Retinal pigment epithelial cell (primary cell): ENCODE data around the gene RAB17.
"Not testable (repeated sequence)": the region's sequence is repeated elsewhere in the genome, so short reads cannot be mapped to it uniquely, and the experiment has no call there.

ENCODE experiments used
- DNase-seq: peaks from one replicate; pipeline ENCODE4 v3.0.0-alpha.2; 2010; ENCODE audit warnings: low read depth
- H3K4me3 ChIP-seq: 2 replicates; pipeline ENCODE4 v1.5.1; 2011; ENCODE audit warnings: mild to moderate bottlenecking, low read length, control low read depth, moderate library complexity
- CTCF ChIP-seq: conservative IDR thresholded peaks from 2 replicates; pipeline ENCODE4 v1.5.1; 2011; ENCODE audit warnings: low read depth, low read length, control low read depth, inconsistent platforms

RAB17 gene

GRCh38 chr2:237597196-237598145, 6.9 kb upstream of the RAB17 start:
- no peak for DNase-seq
- H3K4me3 ChIP-seq, result no peak overlapping the region
- no peak for TF ChIP-seq CTCF

DNA sequence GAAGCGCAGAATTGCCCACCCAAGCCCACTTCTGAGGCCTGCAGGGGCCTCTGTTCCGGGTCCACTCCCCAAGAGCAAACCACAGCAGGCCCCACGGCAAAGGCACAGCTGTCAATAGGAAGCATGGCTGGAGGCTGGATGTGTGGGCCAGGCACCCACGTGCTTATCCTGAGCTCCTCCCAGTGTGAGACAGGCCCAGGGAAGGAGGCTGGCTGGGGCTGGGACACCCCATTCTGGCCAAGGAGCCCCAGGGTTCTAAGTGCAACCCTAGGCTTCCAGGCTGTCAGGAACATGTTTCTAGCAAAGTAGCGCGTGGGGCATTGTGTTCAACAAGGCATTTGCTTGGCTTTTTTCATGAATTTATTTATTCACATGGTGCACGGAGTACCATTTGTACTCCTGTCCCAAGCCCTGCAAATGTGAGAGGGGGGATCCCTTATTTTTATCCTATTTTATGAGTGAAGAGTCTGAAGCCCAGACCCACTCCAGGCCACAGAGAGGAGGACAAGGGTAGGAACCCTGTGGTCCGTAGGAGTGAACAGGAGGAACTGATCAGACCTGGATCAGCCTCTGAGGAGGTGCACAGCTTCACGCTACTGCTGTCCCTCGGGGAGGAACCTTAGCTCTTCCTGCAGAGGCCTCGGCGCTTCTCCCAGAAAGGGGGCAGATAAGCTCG, 6.1 kb upstream of the RAB17 start:
- no peak for TF ChIP-seq CTCF
- DNase-seq, result no peak
- H3K4me3 ChIP-seq, result no peak overlapping the region

DNA sequence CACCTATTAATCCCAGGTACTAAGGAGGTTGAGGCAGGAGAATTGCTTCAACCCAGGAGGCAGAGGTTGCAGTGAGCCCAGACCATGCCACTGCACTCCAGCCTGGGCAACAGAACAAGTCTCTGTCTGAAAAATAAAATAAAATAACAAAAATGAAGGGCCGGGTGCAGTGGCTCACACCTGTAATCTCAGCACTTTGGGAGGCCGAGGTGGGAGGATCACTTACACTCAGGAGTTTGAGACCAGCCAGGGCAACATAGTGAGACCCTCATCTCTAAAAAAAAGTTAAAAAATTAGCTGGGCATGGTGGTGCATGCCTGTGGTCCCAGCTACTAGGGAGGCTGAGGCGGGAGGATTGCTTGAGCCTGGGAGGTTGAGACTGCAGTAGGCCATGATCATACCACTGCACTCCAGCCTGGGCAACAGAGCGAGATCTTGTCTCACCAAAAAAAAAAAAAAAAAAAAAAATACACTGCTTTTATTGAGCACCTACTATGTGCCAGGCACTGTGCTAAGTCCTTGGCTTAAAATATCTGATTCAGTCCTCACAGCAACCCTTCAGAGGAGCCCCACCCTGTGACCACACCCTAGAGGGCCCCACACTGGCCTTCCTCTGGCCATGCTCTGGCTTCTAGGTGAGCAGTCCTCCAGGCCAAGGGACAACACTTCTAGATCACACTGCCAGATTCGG, 5.4 kb upstream of the RAB17 start:
- DNase-seq, H3K4me3 ChIP-seq: not testable (repeated sequence)

GRCh38 chr2:237594514-237594871, 4.0 kb upstream of the RAB17 start:
- no peak overlapping the region for H3K4me3 ChIP-seq
- DNase-seq, result no peak
- TF ChIP-seq CTCF, result no peak

- DNase-seq, result no peak
- no peak for TF ChIP-seq CTCF
- no peak overlapping the region for H3K4me3 ChIP-seq
These were observed 3.2 kb upstream of the RAB17 start for GRCh38 chr2:237593596-237594320.

DNA sequence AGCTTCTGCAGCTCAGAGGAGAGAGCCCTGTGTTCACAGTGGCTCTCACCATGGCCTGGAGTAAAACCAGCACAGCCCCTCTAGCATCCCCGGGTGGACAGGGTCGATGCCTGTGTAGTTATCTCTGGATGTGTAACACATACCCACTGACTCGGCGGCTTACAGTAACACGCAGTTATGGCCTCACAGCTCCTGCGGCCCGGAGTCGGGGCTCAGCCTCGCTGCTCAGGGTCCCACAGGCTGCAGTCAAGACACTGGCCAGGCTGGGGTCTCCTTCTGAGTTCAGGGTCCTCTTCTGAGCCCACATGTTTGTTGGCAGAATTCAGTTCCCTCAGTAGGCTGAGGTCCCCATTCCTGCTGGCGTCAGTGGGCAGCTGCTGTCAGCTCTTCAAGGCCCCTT, 2.5 kb upstream of the RAB17 start:
- H3K4me3 ChIP-seq, result no peak overlapping the region
- no peak for TF ChIP-seq CTCF
- DNase-seq, result no peak

GRCh38 chr2:237592425-237592980, 2.0 kb upstream of the RAB17 start:
- no peak overlapping the region for H3K4me3 ChIP-seq
- no peak for TF ChIP-seq CTCF
- no peak for DNase-seq
